HepG2 (cell line): ENCODE data around the gene CD83. TPM values are rescaled to one million over a fixed set of nuclear protein-coding genes. Genes with fewer than 3 reads are reported as not detected.

Experiments used
- ATAC-seq: fragments of 200-7000 bp; cut with Tn5 transposase; 3 replicates; pipeline ENCODE4 v1.9.1; 2020; ENCODE audit warnings: mild to moderate bottlenecking, moderate library complexity
- BruUV-seq: library from RNA; stranded (reverse); fragments of 400-500 nt; replicated peaks from 2 replicates; lab custom pipeline; 2021; lab: Mats Ljungman, UMichigan
- CTCF ChIA-PET: fragments of 300-600 bp; formaldehyde crosslinking; extraction: SDS; loops from one replicate; lab custom pipeline; 2021; ENCODE audit warnings: low total read pairs, inconsistent platforms, low intra/inter-chr PET ratio; lab: Yijun Ruan, JAX
- POLR2A ChIA-PET: fragments of 350-600 bp; sonication (Branson Sonifier 250); formaldehyde crosslinking; loops from one replicate; lab custom pipeline; 2020; ENCODE audit warnings: antibody characterized with exemption, inconsistent platforms; lab: Yijun Ruan, JAX
- DNase-seq: peaks from one replicate; pipeline ENCODE4 v3.0.0-alpha.2; 2015; ENCODE audit warnings: low spot score
- FAIRE-seq: peaks from 3 replicates; lab custom pipeline; 2011; peaks lifted over from hg19 to GRCh38; lab: Jason Lieb, UNC
- H2AFZ ChIP-seq: one replicate; pipeline ENCODE4 v1.6.1; 2011; ENCODE audit warnings: low read length, inconsistent platforms
- H3K27ac ChIP-seq: fragments of 300-600 bp; 3 replicates; pipeline ENCODE4 v1.8.0; 2011; ENCODE audit warnings: mixed run types, mild to moderate bottlenecking, mixed read lengths, low read length, inconsistent platforms; ENCODE audit not compliant: insufficient read depth; ENCODE audit errors: extremely low read length
- H3K27me3 ChIP-seq, 2 experiments: fragments of 200-600 bp in 1 of 2; 2 replicates in 1 of 2; 3 replicates in 1 of 2; pipeline versions ENCODE4 v1.6.0 to v1.8.0; 2011; ENCODE audit warnings: low read length in 2 of 2, mild to moderate bottlenecking in 2 of 2, moderate library complexity in 2 of 2, inconsistent platforms in 1 of 2; ENCODE audit not compliant: insufficient read depth in 2 of 2, control insufficient read depth in 1 of 2
- H3K36me3 ChIP-seq, 2 experiments: fragments of 200-600 bp in 1 of 2; replicated peaks in 1 of 2; 2 replicates in 1 of 2; 3 replicates in 1 of 2; pipeline versions ENCODE4 v1.5.1 to v1.8.0; 2011; ENCODE audit warnings: low read length in 2 of 2, inconsistent platforms in 1 of 2; ENCODE audit not compliant: insufficient read depth in 2 of 2, control insufficient read depth in 1 of 2
- H3K4me1 ChIP-seq: 2 replicates; pipeline ENCODE4 v1.5.1; 2012; ENCODE audit warnings: low read length, inconsistent platforms; ENCODE audit not compliant: insufficient read depth
- H3K4me2 ChIP-seq: 2 replicates; pipeline ENCODE4 v1.6.0; 2011; ENCODE audit warnings: low read depth, low read length, inconsistent platforms
- H3K4me3 ChIP-seq, 3 experiments: fragments of 200-600 bp in 1 of 3; sonication (generic), shearing (Covaris generic) in 1 of 3; replicated peaks in 1 of 3; 2 replicates each; pipeline ENCODE4 v1.5.1; 2011 to 2016; ENCODE audit warnings: low read length in 3 of 3, inconsistent platforms in 2 of 3, low read depth in 2 of 3, mild to moderate bottlenecking in 2 of 3, control low read depth in 1 of 3, mixed read lengths in 1 of 3; ENCODE audit not compliant: insufficient read depth in 1 of 3
- H3K79me2 ChIP-seq: one replicate; pipeline ENCODE4 v1.6.1; 2011; ENCODE audit warnings: low read length, inconsistent platforms; ENCODE audit not compliant: insufficient read depth
- H3K9ac ChIP-seq: 2 replicates; pipeline ENCODE4 v1.6.0; 2011; ENCODE audit warnings: mild to moderate bottlenecking, low read depth, low read length, inconsistent platforms; ENCODE audit not compliant: insufficient read depth
- H3K9me3 ChIP-seq: 2 replicates; pipeline ENCODE4 v1.5.1; 2012; ENCODE audit warnings: mild to moderate bottlenecking, low read length
- H4K20me1 ChIP-seq: 2 replicates; pipeline ENCODE4 v1.6.0; 2011; ENCODE audit warnings: inconsistent platforms, mild to moderate bottlenecking, low read length, moderate library complexity; ENCODE audit not compliant: insufficient read depth
- ARID5B ChIP-seq: IDR thresholded peaks from 2 replicates; pipeline ENCODE4 v1.4.0; 2020; ENCODE audit warnings: mild to moderate bottlenecking, missing genetic modification reagents
- ASH2L ChIP-seq: fragments of 300-600, 200-600 bp; sonication (generic); IDR thresholded peaks from 2 replicates; pipeline ENCODE4 v1.7.0; 2017; ENCODE audit warnings: low read depth, mild to moderate bottlenecking, moderate library complexity, mixed read lengths, low read length; ENCODE audit not compliant: insufficient read length
- GFI1 ChIP-seq: sonication (generic); formaldehyde crosslinking; IDR thresholded peaks from 2 replicates; pipeline ENCODE4 v1.5.0; 2020; ENCODE audit warnings: missing genetic modification reagents, mild to moderate bottlenecking, borderline replicate concordance
- KDM1A ChIP-seq: IDR thresholded peaks from 2 replicates; pipeline ENCODE4 v1.6.1; 2016; ENCODE audit warnings: missing compliant biosample characterization
- MIXL1 ChIP-seq: IDR thresholded peaks from 2 replicates; pipeline ENCODE4 v1.6.1; 2016
- MXD4 ChIP-seq: IDR thresholded peaks from 2 replicates; pipeline ENCODE4 v1.6.1; 2016; ENCODE audit warnings: mild to moderate bottlenecking, missing biosample characterization, missing genetic modification reagents
- NFKBIZ ChIP-seq: IDR thresholded peaks from 2 replicates; pipeline ENCODE4 v1.6.1; 2018; ENCODE audit warnings: missing genetic modification reagents, missing compliant biosample characterization
- NFYC ChIP-seq: IDR thresholded peaks from 2 replicates; pipeline ENCODE4 v1.6.1; 2016; ENCODE audit warnings: missing genetic modification reagents, missing compliant biosample characterization
- POGZ ChIP-seq: sonication (generic); formaldehyde crosslinking; IDR thresholded peaks from 2 replicates; pipeline ENCODE4 v1.4.0; 2020; ENCODE audit warnings: mild to moderate bottlenecking, missing genetic modification reagents
- SALL2 ChIP-seq: sonication (generic); formaldehyde crosslinking; IDR thresholded peaks from 2 replicates; pipeline ENCODE4 v1.8.1; 2023; ENCODE audit warnings: mild to moderate bottlenecking, missing genetic modification reagents, inconsistent platforms
- SOX6 ChIP-seq, 2 experiments: fragments of 450-650 bp in 1 of 2; sonication (generic) in 1 of 2; formaldehyde crosslinking in 1 of 2; IDR thresholded peaks; 2 replicates each; pipeline versions ENCODE4 v1.4.0 to v1.6.1; 2017 to 2020; ENCODE audit warnings: antibody characterized with exemption in 1 of 2, mild to moderate bottlenecking in 1 of 2, missing genetic modification reagents in 1 of 2
- TARDBP ChIP-seq: sonication (generic); formaldehyde crosslinking; IDR thresholded peaks from 2 replicates; pipeline ENCODE4 v1.8.0; 2022; ENCODE audit warnings: mild to moderate bottlenecking, missing genetic modification reagents
- TBL1XR1 ChIP-seq: fragments of 150-350 bp; IDR thresholded peaks from 2 replicates; pipeline ENCODE4 v1.6.1; 2014; ENCODE audit warnings: borderline replicate concordance, low read length; ENCODE audit not compliant: partially characterized antibody
- ZFY ChIP-seq: sonication (generic); formaldehyde crosslinking; IDR thresholded peaks from 2 replicates; pipeline ENCODE4 v1.4.0; 2020; ENCODE audit warnings: missing genetic modification reagents
- ZKSCAN1 ChIP-seq: fragments of 150-350 bp; IDR thresholded peaks from 2 replicates; pipeline ENCODE4 v1.6.1; 2014; ENCODE audit warnings: low read length
- ZMYM3 ChIP-seq: sonication (generic); formaldehyde crosslinking; IDR thresholded peaks from 2 replicates; pipeline ENCODE4 v1.5.1; 2020; ENCODE audit warnings: mild to moderate bottlenecking, missing genetic modification reagents
- ZMYM4 ChIP-seq: sonication (generic); formaldehyde crosslinking; IDR thresholded peaks from 2 replicates; pipeline ENCODE4 v1.8.1; 2023; ENCODE audit warnings: mild to moderate bottlenecking, missing genetic modification reagents
- ZNF629 ChIP-seq: sonication (generic); formaldehyde crosslinking; conservative IDR thresholded peaks from 2 replicates; pipeline ENCODE4 v1.5.0; 2020; ENCODE audit warnings: missing genetic modification reagents
- ZNF644 ChIP-seq: IDR thresholded peaks from 2 replicates; pipeline ENCODE4 v1.6.1; 2016; ENCODE audit warnings: low read depth
- ZNF710 ChIP-seq: sonication (generic); formaldehyde crosslinking; IDR thresholded peaks from 2 replicates; pipeline ENCODE4 v1.5.0; 2020; ENCODE audit warnings: mild to moderate bottlenecking, missing genetic modification reagents, borderline replicate concordance
- WGBS: methylation state at CpG from one replicate; pipeline ENCODE4 v1.1.6; 2017; ENCODE audit warnings: low lambda C conversion rate; 5-methylcytosine and 5-hydroxymethylcytosine counted together
- in situ Hi-C: cut with HindIII; loops from 2 replicates; pipeline ENCODE4 v1.10.0; 2017; ENCODE audit warnings: low pct_unique_long_range_greater_than_20kb; ENCODE audit not compliant: extremely low pct_ligation_motif_present
- intact Hi-C: fragments of 100-400 bp; cut with micrococcal nuclease; formaldehyde crosslinking; loops from one replicate; pipeline ENCODE4 v1.10.0; 2022; ENCODE audit not compliant: unreplicated experiment
- polyA plus RNA-seq, 8 experiments: library from polyadenylated mRNA; depleted of rRNA in 3 of 8; stranded (reverse) in 7 of 8; unstranded in 1 of 8; fragments of >200 nt; fragmentation: Illumina TruSeq in 4 of 8; extraction: Trizol in 4 of 8; gene quantifications; 2 replicates each; pipeline versions ENCODE4 v1.2.1 to v1.2.3, GENCODE V29; 2011 to 2016; ENCODE audit warnings: low read depth in 4 of 8, missing spikeins in 1 of 8, mixed read lengths in 1 of 8; ENCODE audit not compliant: insufficient read depth in 1 of 8
- total RNA-seq, 5 experiments: library from RNA; depleted of rRNA; stranded (reverse); fragments of >200 nt; fragmentation: Illumina TruSeq; extraction: Trizol; gene quantifications; 2 replicates each; pipeline ENCODE4 v1.2.3, GENCODE V29; 2016; ENCODE audit warnings: low read depth in 1 of 5

CD83 gene
- total and polyA plus RNA-seq, 2 of the 13 experiments (the other 11 are each of a cell fraction or from before 2014, with no cell fraction given): 0.46 to 2.3 TPM

- Histone ChIP-seq H2AFZ (no peak overlapping the region), H3K79me2 (no peaks in the 10 kb centered on the region), H3K4me2 (peak overlapping the region; percentile 56), H3K9me3 (no peaks in the 10 kb centered on the region), H3K27ac (peak overlapping the region; percentile 35), H3K4me1 (peaks cover 25% of the 10 kb centered on the region), H4K20me1 (no peaks in the 10 kb centered on the region), H3K4me3 (no peak overlapping the region), H3K27me3 (no peaks in the 10 kb centered on the region), H3K9ac (no peak overlapping the region), H3K36me3 (no peaks in the 10 kb centered on the region)
- no peak for FAIRE-seq
- no TSS peak for BruUV-seq
- intact Hi-C loops: no loop called here
- in situ Hi-C loops: no loop called here
- DNase-seq: peak; percentile 22
- ChIA-PET POLR2A (no interaction called here), CTCF (no interaction called here)
- 38% methylated on average over 10 of the region's 10 CpGs for WGBS
- peak; percentile 36; the same call in 2 of the 3 replicates for ATAC-seq
- TF ChIP-seq TBL1XR1 (no peak), MXD4 (0 out of 2 replicates have a peak, but pooled peaks have one; percentile 43), ZNF710 (CRISPR knock-in tag) (no peak), ZMYM3 (CRISPR knock-in tag) (peak; percentile 96), GFI1 (CRISPR knock-in tag) (peak; percentile 85; the same call in 1 of the 2 replicates), ZKSCAN1 (peak; percentile 87; the same call in 1 of the 2 replicates), NFKBIZ (no peak), SALL2 (CRISPR knock-in tag) (no peak), ZNF629 (CRISPR knock-in tag) (peak; percentile 99), POGZ (CRISPR knock-in tag) (peak; percentile 38; the same call in 1 of the 2 replicates), SOX6 (IDR thresholded peaks at IDR 0.05) (no peak), SOX6 (CRISPR knock-in tag; IDR thresholded peaks at IDR 0.05) (peak; percentile 78), KDM1A (peak; percentile 89; the same call in 1 of the 2 replicates), ZFY (0 out of 2 replicates have a peak, but pooled peaks have one; percentile 19), ASH2L (peak; percentile 59), MIXL1 (CRISPR knock-in tag) (0 out of 2 replicates have a peak, but pooled peaks have one; percentile 41), NFYC (CRISPR knock-in tag) (no peak), ZNF644 (no peak), TARDBP (CRISPR knock-in tag) (peak; percentile 42; the same call in 1 of the 2 replicates), ZMYM4 (CRISPR knock-in tag) (peak; percentile 67), ARID5B (CRISPR knock-in tag) (0 out of 2 replicates have a peak, but pooled peaks have one; percentile 10)
Measured at GRCh38 chr6:14132244-14132920, 14.8 kb downstream of the CD83 start.
